ENCODE data around the gene PHYKPL. TPM values are rescaled to one million over a fixed set of nuclear protein-coding genes. Genes with fewer than 3 reads are reported as not detected.

The PHYKPL gene
- polyA plus RNA-seq, 1 experiment = 33.4 TPM

DNA sequence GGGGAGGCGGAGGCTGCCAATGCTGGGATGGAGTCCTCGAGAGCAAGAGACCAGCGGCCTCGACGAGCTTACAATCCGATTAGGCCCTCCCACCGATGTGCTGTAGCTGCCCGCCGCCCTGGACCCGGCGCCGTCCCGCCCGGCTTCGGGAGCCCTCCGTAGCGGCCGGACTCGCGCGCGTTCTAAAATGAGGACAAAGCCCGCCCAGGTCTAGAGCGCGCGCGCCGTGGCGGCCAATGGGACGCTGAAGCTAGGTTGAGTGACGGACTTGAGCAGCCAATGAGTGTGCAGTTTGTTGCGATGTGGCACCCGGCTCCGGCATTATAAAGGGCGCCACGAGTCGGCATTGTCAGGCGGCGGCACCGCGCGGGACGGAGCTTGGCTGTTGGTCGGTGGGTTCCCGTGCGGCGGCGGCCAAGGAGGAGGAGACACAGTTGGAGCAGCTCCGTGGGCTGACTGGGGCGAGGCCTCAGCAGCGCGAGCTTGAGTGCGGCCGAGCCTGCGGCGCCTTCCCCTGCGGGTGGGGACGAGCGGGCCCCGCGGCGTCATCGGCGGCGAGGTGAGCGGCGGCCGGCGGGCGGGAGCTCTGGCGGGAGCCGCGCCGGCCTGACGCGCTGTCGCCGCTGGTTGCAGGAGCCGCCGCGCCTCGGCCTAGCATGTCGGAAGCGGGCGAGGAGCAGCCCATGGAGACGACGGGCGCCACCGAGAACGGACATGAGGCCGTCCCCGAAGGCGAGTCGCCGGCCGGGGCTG, 28.2 kb downstream of the PHYKPL start, which contains the start of gene HNRNPAB:
HNRNPAB (plus strand) TSS at position 352 of the 753 bp plus-strand sequence; CDS start at position 657, 305 bp downstream.
- Histone ChIP-seq H3K27ac (ENCODE audit: low read depth, low read length) (peak within 1 kb of the TSS; percentile 11), H3K4me3 (ENCODE audit: low read depth, low read length) (peak within 1 kb of the TSS; percentile 75), H3K27me3 (ENCODE audit: control insufficient read depth, insufficient read depth, low read length) (no peaks in the 10 kb centered on the region), H3K9me3 (ENCODE audit: control insufficient read depth, insufficient read depth, low read length) (no peaks in the 10 kb centered on the region; the same call in 1 of the 2 replicates)
- peak; percentile 95 for DNase-seq (ENCODE audit: low read depth, low spot score)
- ChIA-PET POLR2A (interaction anchor here (0.5 to 1.5 kb wide), 26 partner anchors 9 to 1667 kb away, joined by 3 to 20 read pairs (median 4); partner anchors contain the start of genes HNRNPH1, NHP2, PHYKPL and RNF44), CTCF (interaction anchor here (2.1 kb wide), 1 partner anchor 129 kb away, joined by 4 read pairs; no protein-coding TSS in a partner anchor)
- no peak for TF ChIP-seq CTCF (IDR thresholded peaks at IDR 0.05; ENCODE audit: low read depth, low read length)

DNA sequence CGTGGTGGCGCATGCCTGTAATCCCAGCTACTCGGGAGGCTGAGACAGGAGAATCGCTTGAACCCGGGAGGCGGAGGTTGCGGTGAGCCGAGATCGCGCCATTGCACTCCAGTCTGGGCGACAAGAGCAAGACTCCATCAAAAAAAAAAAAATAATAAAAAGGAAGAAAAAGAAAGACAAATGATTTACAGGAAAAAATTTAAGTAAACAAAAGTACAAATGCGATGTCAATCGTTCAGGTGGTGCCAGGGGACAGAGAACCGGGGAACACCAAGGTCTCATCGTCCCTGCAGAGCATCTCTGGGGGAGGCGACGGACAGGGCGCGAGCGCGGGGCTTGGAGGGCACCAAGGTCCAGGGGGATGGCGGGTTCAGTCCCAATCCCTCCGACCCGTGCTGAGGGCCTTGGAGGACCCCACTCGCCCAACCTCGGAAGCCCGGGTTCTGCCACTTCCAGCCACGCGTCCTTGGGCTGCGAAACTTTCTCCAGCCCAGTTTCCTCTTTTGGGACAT, 28.9 kb downstream of the PHYKPL start:
- CTCF ChIA-PET = interaction anchor here (2.1 kb wide), 1 partner anchor 128 kb away, joined by 4 read pairs; no protein-coding TSS in a partner anchor
- no peak for DNase-seq (ENCODE audit: low read depth, low spot score)
- no peaks in the 10 kb centered on the region for H3K27me3 ChIP-seq (ENCODE audit: control insufficient read depth, insufficient read depth, low read length)
- H3K27ac ChIP-seq (ENCODE audit: low read depth, low read length) = peak overlapping the region; percentile 11
- no peaks in the 10 kb centered on the region; the same call in 1 of the 2 replicates for H3K9me3 ChIP-seq (ENCODE audit: control insufficient read depth, insufficient read depth, low read length)
- peak overlapping the region; percentile 75 for H3K4me3 ChIP-seq (ENCODE audit: low read depth, low read length)
- TF ChIP-seq CTCF (IDR thresholded peaks at IDR 0.05; ENCODE audit: low read depth, low read length) = no peak
- POLR2A ChIA-PET = interaction anchor here (0.7 to 1.5 kb wide), 22 partner anchors 9 to 1667 kb away, joined by 3 to 20 read pairs (median 4); partner anchors contain the start of genes HNRNPH1, NHP2, PHYKPL and RNF44

GRCh38 chr5:178202541-178202940, 30.1 kb downstream of the PHYKPL start:
- no peak for DNase-seq (ENCODE audit: low read depth, low spot score)
- Histone ChIP-seq H3K4me3 (ENCODE audit: low read depth, low read length) (no peak overlapping the region), H3K27ac (ENCODE audit: low read depth, low read length) (no peak overlapping the region), H3K9me3 (ENCODE audit: control insufficient read depth, insufficient read depth, low read length) (no peaks in the 10 kb centered on the region; the same call in 1 of the 2 replicates), H3K27me3 (ENCODE audit: control insufficient read depth, insufficient read depth, low read length) (no peaks in the 10 kb centered on the region)
- ChIA-PET POLR2A (no interaction called here), CTCF (no interaction called here)
- no peak for TF ChIP-seq CTCF (IDR thresholded peaks at IDR 0.05; ENCODE audit: low read depth, low read length)

- no peaks in the 10 kb centered on the region; the same call in 1 of the 2 replicates for H3K9me3 ChIP-seq (ENCODE audit: control insufficient read depth, insufficient read depth, low read length)
- POLR2A ChIA-PET = no interaction called here
- H3K27ac ChIP-seq (ENCODE audit: low read depth, low read length) = no peak overlapping the region
- no peak overlapping the region for H3K4me3 ChIP-seq (ENCODE audit: low read depth, low read length)
- DNase-seq (ENCODE audit: low read depth, low spot score) = no peak
- CTCF ChIA-PET = no interaction called here
- no peaks in the 10 kb centered on the region for H3K27me3 ChIP-seq (ENCODE audit: control insufficient read depth, insufficient read depth, low read length)
- TF ChIP-seq CTCF (IDR thresholded peaks at IDR 0.05; ENCODE audit: low read depth, low read length) = no peak
These were observed 30.7 kb downstream of the PHYKPL start for GRCh38 chr5:178201927-178202235.
